K562 (cell line): Measurements from ENCODE around the gene BMF. TPM values are rescaled to one million over a fixed set of nuclear protein-coding genes. Genes with fewer than 3 reads are reported as not detected.
A peak's percentile ranks its signal among the peaks of the same experiment; 100 is the strongest.

Source experiments
- BACH1 ChIP-seq: fragments of 200-800 bp; sonication (Bioruptor generic); IDR thresholded peaks from 2 replicates; pipeline ENCODE4 v1.6.1; 2016; ENCODE audit warnings: missing genetic modification characterization, missing compliant biosample characterization
- ETV5 ChIP-seq: sonication (generic); formaldehyde crosslinking; IDR thresholded peaks from 2 replicates; pipeline ENCODE4 v1.4.0; 2020; ENCODE audit warnings: low read depth, mild to moderate bottlenecking, missing genetic modification reagents
- GABPA ChIP-seq: fragments of 200-800 bp; sonication (Bioruptor generic); conservative IDR thresholded peaks from 2 replicates; pipeline ENCODE4 v1.6.1; 2016; ENCODE audit warnings: low read depth, missing genetic modification characterization, missing compliant biosample characterization
- GABPB2 ChIP-seq: fragments of 250-450 bp; sonication (Bioruptor Pico); conservative IDR thresholded peaks from 2 replicates; pipeline ENCODE4 v1.5.1; 2021; ENCODE audit warnings: mild to moderate bottlenecking
- GTF2E2 ChIP-seq: fragments of 200-800 bp; sonication (Bioruptor generic); IDR thresholded peaks from 2 replicates; pipeline ENCODE4 v1.6.1; 2016; ENCODE audit warnings: missing genetic modification characterization, missing compliant biosample characterization
- HINFP ChIP-seq: fragments of 450-650 bp; conservative IDR thresholded peaks from 2 replicates; pipeline ENCODE4 v1.6.1; 2016; ENCODE audit warnings: missing genetic modification characterization, low read depth, mild to moderate bottlenecking, control low read depth, missing compliant biosample characterization
- HOMEZ ChIP-seq: fragments of 250-450 bp; sonication (Bioruptor Pico); IDR thresholded peaks from 2 replicates; pipeline ENCODE4 v1.4.0; 2020; ENCODE audit warnings: mild to moderate bottlenecking, moderate library complexity
- MED1 ChIP-seq: sonication (generic); formaldehyde crosslinking; IDR thresholded peaks from 2 replicates; pipeline ENCODE4 v1.8.1; 2023; ENCODE audit warnings: missing genetic modification reagents, borderline replicate concordance
- RFX5 ChIP-seq: IDR thresholded peaks from 2 replicates; pipeline ENCODE4 v1.6.1; 2011; ENCODE audit warnings: low read depth, mild to moderate bottlenecking, improper control_type of control experiment, low read length
- SNRNP70 ChIP-seq: fragments of 200-400 bp; formaldehyde crosslinking; optimal IDR thresholded peaks from 2 replicates; pipeline ENCODE3; 2017; ENCODE audit warnings: low read depth, low read length
- TAF1 ChIP-seq: IDR thresholded peaks from 2 replicates; pipeline ENCODE4 v1.6.1; 2011; ENCODE audit warnings: mild to moderate bottlenecking, low read length, moderate library complexity; ENCODE audit not compliant: insufficient read depth, control insufficient read depth, severe bottlenecking; ENCODE audit errors: extremely low read depth
- ZC3H11A ChIP-seq: IDR thresholded peaks from 2 replicates; pipeline ENCODE4 v1.6.1; 2012; ENCODE audit warnings: low read depth, low read length, improper control_type of control experiment
- ZNF830 ChIP-seq: fragments of 250-450 bp; sonication (Bioruptor Pico); IDR thresholded peaks from 2 replicates; pipeline ENCODE4 v1.5.0; 2021; ENCODE audit warnings: mild to moderate bottlenecking
- polyA plus RNA-seq, 8 experiments: library from polyadenylated mRNA; depleted of rRNA in 4 of 8; stranded (reverse) in 5 of 8; unstranded in 3 of 8; fragments of >200 nt; fragmentation: Nextera tagmentation in 2 of 8; fragmentation: Illumina TruSeq in 1 of 8; extraction: Ambion mirVana in 2 of 8; extraction: Trizol in 1 of 8; gene quantifications; 2 replicates each; pipeline versions ENCODE4 v1.2.1 to v1.2.3, GENCODE V29; 2011 to 2014; ENCODE audit warnings: inconsistent platforms in 1 of 8, missing spikeins in 1 of 8
- total RNA-seq, 7 experiments: library from RNA; depleted of rRNA in 6 of 7; stranded (reverse); fragments of >200 nt in 6 of 7; fragmentation: Illumina TruSeq in 2 of 7; extraction: Trizol in 2 of 7; gene quantifications; 2 replicates each; pipeline versions ENCODE4 v1.2.1 to v1.2.3, GENCODE V29; 2011 to 2021; ENCODE audit warnings: low replicate concordance in 1 of 7
- TF ChIP-seq, protein P1 (sequence below): fragments of 150-350 bp; conservative IDR thresholded peaks from 2 replicates; pipeline ENCODE4 v1.6.1; 2014; ENCODE audit warnings: low read length
- TF ChIP-seq, protein P2 (sequence below): sonication (generic); formaldehyde crosslinking; IDR thresholded peaks from 2 replicates; pipeline ENCODE4 v1.8.0; 2022; ENCODE audit warnings: mild to moderate bottlenecking, low read depth, missing genetic modification reagents
- TF ChIP-seq, protein P3 (sequence below): fragments of 250-450 bp; sonication (Bioruptor Pico); IDR thresholded peaks from 2 replicates; pipeline ENCODE4 v1.5.0; 2021; ENCODE audit warnings: mild to moderate bottlenecking, borderline replicate concordance

Gene BMF
- total and polyA plus RNA-seq, 9 of the 15 experiments (the other 6 are each of a cell fraction or from before 2014, with no cell fraction given), result 0.25 to 0.91 (median 0.59) TPM; not detected in 2

- TF ChIP-seq HOMEZ (CRISPR knock-in tag), result no peak
- TF ChIP-seq, protein P1, sequence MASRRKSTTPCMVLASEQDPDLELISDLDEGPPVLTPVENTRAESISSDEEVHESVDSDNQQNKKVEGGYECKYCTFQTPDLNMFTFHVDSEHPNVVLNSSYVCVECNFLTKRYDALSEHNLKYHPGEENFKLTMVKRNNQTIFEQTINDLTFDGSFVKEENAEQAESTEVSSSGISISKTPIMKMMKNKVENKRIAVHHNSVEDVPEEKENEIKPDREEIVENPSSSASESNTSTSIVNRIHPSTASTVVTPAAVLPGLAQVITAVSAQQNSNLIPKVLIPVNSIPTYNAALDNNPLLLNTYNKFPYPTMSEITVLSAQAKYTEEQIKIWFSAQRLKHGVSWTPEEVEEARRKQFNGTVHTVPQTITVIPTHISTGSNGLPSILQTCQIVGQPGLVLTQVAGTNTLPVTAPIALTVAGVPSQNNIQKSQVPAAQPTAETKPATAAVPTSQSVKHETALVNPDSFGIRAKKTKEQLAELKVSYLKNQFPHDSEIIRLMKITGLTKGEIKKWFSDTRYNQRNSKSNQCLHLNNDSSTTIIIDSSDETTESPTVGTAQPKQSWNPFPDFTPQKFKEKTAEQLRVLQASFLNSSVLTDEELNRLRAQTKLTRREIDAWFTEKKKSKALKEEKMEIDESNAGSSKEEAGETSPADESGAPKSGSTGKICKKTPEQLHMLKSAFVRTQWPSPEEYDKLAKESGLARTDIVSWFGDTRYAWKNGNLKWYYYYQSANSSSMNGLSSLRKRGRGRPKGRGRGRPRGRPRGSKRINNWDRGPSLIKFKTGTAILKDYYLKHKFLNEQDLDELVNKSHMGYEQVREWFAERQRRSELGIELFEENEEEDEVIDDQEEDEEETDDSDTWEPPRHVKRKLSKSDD, result no peak
- TF ChIP-seq TAF1, result peak; percentile 75
- TF ChIP-seq, protein P2, sequence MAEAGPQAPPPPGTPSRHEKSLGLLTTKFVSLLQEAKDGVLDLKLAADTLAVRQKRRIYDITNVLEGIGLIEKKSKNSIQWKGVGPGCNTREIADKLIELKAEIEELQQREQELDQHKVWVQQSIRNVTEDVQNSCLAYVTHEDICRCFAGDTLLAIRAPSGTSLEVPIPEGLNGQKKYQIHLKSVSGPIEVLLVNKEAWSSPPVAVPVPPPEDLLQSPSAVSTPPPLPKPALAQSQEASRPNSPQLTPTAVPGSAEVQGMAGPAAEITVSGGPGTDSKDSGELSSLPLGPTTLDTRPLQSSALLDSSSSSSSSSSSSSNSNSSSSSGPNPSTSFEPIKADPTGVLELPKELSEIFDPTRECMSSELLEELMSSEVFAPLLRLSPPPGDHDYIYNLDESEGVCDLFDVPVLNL, result no peak
- no peak for TF ChIP-seq ZC3H11A
- TF ChIP-seq MED1, result no peak
- no peak for TF ChIP-seq GABPA (tag)
- TF ChIP-seq RFX5, result no peak
- TF ChIP-seq BACH1 (tag), result peak; percentile 89
- no peak for TF ChIP-seq HINFP (tag)
- TF ChIP-seq ZNF830 (CRISPR knock-in tag), result no peak
- TF ChIP-seq GTF2E2 (tag), result no peak
- TF ChIP-seq, protein P3, sequence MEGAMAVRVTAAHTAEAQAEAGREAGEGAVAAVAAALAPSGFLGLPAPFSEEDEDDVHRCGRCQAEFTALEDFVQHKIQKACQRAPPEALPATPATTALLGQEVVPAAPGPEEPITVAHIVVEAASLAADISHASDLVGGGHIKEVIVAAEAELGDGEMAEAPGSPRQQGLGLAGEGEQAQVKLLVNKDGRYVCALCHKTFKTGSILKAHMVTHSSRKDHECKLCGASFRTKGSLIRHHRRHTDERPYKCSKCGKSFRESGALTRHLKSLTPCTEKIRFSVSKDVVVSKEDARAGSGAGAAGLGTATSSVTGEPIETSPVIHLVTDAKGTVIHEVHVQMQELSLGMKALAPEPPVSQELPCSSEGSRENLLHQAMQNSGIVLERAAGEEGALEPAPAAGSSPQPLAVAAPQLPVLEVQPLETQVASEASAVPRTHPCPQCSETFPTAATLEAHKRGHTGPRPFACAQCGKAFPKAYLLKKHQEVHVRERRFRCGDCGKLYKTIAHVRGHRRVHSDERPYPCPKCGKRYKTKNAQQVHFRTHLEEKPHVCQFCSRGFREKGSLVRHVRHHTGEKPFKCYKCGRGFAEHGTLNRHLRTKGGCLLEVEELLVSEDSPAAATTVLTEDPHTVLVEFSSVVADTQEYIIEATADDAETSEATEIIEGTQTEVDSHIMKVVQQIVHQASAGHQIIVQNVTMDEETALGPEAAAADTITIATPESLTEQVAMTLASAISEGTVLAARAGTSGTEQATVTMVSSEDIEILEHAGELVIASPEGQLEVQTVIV (CRISPR knock-in tag), result no peak
- TF ChIP-seq GABPB2 (CRISPR knock-in tag), result no peak
- no peak for TF ChIP-seq SNRNP70
- no peak for TF ChIP-seq ETV5
These were observed 33.2 kb downstream of the BMF start (continued) for GRCh38 chr15:40075298-40076044.
